Stimulated activated CD4-positive, alpha-beta T cell treated with anti-CD3 and anti-CD28 coated beads, Interleukin-4, amount 100 ng/mL, for 4 hours (primary cell): Measurements from ENCODE around the gene RCCD1.
"Not testable (repeated sequence)": the region's sequence is repeated elsewhere in the genome, so short reads cannot be mapped to it uniquely, and the experiment has no call there.

ENCODE experiments used
- DNase-seq, 2 experiments: peaks; one replicate each; pipeline ENCODE4 v3.0.0-alpha.2; 2020

The RCCD1 gene

GRCh38 chr15:90918034-90918788 lies 36.5 kb upstream of the RCCD1 start:
- DNase-seq: no peak

DNA sequence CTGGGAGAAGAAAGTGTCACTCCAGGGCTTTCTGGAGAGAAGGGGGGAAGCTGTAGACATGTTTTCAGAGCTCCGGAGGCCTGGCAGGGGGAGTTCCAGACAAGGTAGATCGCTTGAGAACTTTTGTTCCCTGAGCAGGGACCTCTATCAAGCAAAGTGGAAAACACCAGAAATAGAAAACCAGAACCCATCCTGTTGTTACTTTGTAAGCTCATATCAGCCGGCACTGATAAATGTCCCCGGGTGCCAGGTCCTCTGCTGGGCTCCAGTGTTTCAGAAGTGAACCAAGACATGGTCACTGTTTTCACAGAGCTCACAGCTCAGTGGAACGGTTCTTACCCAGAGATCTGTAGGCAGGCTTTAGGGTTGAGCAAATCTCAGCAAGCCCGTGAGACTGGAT lies 35.8 kb upstream of the RCCD1 start:
- DNase-seq: no peak

- no peak for DNase-seq
These were observed 32.8 kb upstream of the RCCD1 start for GRCh38 chr15:90921887-90922286.

DNA sequence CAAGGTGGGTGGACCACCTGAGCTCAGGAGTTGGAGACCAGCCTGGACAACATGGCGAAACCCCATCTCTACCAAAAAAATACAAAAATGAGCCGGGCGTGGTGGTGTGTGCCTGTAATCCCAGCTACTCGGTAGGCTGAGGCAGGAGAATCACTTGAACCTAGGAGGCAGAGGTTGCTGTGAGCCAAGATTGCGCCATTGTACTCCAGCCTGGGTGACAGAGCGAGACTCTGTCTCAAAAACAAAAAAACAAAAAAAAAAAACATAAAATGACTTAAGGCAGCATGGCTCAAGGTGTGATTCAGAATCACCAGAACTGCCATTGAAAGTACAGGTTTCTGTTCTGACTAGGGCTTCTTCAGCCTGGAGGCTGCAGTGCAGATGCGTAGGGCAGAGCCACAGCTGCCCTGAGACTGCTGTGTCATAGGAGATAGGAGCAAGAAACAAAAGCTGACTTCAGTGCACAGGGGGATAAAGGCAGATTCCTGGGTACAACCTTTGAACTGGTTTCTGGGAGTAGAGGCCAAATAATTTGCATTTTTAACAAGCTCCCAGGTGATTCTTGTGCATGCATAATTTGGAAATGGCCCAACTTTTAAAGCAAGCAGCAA lies 31.9 kb upstream of the RCCD1 start:
- DNase-seq: not testable (repeated sequence)

GRCh38 chr15:90924375-90924774 lies 30.3 kb upstream of the RCCD1 start:
- DNase-seq: no peak

- not testable (repeated sequence) for DNase-seq
These were observed 27.9 kb upstream of the RCCD1 start for GRCh38 chr15:90926766-90927165.

- not testable (repeated sequence) for DNase-seq
These were observed 26.6 kb upstream of the RCCD1 start for GRCh38 chr15:90928106-90928505.

- no peak for DNase-seq
These were observed 25.3 kb upstream of the RCCD1 start for GRCh38 chr15:90929246-90930019.

DNA sequence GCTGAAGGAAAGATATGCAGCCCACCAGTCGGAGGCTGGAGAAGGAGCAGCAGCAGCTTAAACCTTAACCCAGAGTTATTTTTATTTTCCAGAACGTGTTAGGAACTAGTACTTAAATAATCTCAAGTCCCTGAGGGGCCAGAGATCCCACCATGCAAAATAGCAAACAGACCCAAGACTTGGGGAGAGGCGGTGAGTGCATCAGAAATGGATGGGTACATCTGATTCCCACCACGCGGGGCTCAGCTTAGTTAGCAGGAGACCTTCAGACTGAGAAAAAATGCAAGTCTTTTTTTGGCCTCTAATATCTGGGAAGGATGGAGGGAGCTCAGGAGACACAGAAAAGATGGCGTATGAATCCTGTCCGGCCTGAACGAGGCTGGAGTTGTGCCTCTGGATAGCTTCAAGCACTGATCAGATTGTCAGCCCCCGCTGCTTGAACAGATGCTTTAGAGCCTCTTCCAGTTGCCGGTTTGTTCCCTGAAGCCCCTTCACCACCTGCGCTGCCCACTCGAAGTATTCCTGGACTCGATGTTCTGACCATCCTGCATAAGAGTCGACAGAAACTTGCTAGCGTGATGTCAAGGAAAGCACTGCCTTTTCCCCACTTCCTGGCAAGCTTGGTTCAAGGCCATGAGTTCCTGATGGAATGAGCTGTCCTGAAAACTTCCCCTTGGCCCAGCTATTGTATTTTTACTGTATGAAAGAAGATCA lies 23.7 kb upstream of the RCCD1 start:
- DNase-seq: no peak

GRCh38 chr15:90931575-90931827 lies 23.2 kb upstream of the RCCD1 start:
- DNase-seq: no peak

DNA sequence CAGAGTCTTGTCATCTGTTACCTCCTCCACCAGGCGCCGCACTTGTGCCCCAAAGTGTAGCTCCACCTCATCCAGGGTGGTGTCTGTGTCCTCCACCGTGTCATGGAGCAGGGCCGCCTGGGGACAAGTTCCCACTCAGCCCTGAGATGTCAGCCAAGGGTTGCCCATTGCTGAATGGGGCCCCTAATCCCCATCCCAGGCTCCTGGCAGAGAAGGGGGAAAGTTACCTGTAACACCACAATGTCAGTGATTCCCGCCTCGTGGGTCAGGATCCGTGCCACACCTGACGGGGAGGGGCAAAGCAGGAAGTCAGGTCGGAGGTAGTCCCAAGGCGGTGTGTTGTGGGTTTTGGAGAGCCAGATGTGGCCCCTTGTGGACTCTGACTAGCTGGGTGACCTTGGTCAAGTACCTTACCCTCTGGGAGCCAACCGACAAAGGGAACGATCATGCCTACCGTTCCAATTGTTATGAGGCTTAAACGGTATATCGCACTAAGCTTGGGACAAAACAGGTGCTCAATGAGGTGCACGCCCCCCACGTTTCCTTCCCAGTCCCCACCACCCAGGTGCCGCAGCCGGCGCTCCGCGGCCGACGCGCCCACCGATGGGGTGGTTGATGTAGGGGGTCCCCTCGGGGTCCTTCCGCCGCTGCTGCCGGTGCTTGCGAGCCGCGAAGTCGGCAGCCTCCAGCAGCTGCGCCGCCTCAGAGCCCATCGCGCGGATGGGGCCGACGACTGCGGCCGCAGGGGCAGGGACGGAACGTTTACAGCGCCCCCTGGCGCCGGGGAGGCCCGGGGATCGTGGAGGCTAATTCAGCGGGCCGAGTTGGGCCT lies 22.6 kb upstream of the RCCD1 start, which contains the start of gene HDDC3:
Gene HDDC3, minus strand, starts transcription at position 722 of the 832 bp plus-strand sequence. Its CDS starts 9 bp downstream, at position 713.
- DNase-seq: peak; percentile 86 to 95

- no peak for DNase-seq
These were observed 22.1 kb upstream of the RCCD1 start for GRCh38 chr15:90932660-90932991.

- no peak for DNase-seq
These were observed 21.4 kb upstream of the RCCD1 start for GRCh38 chr15:90933301-90933700.

GRCh38 chr15:90934256-90934948 lies 20.3 kb upstream of the RCCD1 start:
- peak; percentile 82 to 83 for DNase-seq

DNA sequence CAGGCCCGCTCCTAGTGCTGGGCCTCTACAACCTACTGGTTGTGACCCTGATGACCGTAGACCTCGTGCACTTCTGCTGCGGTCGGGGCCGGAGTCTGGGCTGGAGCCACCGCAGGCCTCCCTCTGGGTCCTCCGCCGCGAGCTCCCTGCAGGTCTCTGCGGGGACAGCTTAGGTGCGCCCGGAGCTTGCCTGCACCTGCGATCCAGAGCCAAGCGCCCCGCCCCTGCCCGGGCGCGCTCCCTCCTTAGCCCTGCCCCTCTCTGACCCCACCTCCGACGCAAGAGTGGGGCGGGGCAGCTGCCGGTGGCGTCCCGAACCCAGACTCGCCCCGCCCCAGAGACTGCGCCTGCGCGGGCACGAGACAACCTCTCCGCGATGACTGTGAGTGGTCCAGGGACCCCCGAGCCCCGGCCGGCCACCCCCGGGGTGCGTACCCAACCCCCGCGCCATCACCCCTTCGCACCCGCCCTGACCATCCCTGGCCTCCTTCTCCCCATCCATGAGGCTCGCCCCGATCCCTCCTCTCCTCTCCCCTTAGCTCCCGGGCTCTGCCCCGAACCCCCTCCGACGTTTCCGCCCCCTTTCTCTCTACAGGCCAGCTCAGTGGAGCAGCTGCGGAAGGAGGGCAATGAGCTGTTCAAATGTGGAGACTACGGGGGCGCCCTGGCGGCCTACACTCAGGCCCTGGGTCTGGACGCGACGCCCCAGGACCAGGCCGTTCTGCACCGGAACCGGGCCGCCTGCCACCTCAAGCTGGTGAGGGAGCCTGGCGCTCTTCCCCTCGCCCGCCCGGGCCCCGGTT lies 19.5 kb upstream of the RCCD1 start, which contains the start of gene UNC45A:
Gene UNC45A, plus strand, starts transcription at position 337 of the 803 bp plus-strand sequence. Its CDS starts 40 bp downstream, at position 377.
- peak; percentile 93 to 98 for DNase-seq

DNA sequence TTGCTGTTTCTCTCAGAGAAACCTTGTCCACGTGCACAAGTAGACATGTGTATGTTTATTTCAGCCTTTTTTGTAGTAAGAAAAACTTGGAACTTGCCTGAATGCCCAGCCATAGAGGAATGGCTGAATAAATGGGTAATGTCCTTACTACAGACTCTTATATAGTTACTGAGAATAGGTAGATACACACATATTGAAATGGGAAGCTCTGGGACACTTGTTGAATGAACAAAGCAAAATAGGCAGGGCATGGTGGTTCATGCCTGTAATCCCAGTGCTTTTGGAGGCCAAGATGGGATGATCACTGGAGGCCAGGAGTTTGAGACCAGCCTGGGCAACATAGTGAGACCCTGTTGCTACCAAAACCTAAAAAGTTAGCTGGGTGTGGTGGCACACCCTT lies 17.9 kb upstream of the RCCD1 start:
- no peak for DNase-seq

GRCh38 chr15:90938261-90938660 lies 16.4 kb upstream of the RCCD1 start:
- no peak for DNase-seq

DNA sequence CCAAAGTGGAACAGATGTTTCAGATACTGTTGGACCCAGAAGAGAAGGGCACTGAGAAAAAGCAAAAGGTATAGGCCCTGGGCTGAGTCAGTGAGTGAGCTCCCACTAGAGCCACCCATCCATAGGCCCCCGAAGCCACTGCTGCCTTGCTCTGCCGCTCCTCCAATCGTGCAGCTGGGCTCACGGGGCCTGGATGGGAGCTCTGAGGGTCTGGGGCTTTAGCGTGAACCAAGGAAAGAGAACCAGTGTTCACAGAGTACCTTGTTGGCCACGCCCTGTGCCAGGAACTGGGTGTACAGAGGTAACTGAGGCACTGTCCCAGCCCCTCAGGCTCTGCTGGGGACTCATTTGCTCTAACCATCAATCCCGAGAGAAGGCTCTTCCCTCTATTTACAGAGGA lies 14.9 kb upstream of the RCCD1 start:
- no peak for DNase-seq

DNA sequence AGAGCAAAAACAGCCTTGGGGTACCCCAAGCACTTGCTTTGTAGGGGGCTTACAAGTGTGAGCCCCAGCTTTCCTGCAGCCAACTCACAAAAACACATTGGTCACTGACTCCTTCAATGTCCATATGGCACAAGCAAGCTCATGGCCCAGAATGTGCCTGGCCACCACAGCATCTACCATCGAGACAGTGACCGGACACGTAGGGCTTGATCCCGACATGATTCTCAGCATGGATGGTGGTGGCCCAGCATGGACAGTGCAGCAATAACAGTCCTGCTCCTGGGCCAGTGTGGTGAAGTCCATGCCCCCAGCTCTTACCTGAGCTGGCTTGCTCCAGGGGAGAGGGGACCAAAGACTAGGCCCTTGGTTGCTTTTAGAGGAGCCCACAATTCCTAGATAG lies 13.6 kb upstream of the RCCD1 start:
- no peak for DNase-seq

DNA sequence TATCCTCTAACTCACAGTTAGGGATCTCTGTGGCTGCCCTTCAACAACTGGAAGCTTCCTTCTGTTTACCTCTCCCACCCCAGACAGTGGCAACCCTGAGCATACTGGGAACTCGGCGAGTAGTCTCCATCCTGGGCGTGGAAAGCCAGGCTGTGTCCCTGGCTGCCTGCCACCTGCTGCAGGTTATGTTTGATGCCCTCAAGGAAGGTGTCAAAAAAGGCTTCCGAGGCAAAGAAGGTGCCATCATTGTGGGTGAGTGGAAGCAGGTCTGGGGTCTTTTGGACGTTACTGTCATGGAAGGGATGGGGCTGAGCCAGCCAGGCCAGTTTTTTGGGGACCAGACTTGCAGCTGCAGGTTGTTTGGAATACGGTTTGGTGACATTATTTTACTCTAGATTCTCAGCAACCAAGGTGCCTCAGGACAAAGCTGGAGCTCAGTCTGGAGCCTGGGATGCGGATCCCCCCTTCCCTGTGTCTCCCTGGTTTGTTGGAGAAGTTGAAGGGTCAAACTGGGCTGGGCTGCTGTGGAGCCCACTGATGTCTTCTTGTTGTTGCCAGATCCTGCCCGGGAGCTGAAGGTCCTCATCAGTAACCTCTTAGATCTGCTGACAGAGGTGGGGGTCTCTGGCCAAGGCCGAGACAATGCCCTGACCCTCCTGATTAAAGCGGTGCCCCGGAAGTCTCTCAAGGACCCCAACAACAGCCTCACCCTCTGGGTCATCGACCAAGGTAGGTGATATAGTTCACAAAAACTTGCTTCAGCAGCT lies 12.1 kb upstream of the RCCD1 start:
- DNase-seq: no peak
